CD14-positive monocyte (primary cell): ENCODE results near the gene NDRG4. TPM values are rescaled to one million over a fixed set of nuclear protein-coding genes. Genes with fewer than 3 reads are reported as not detected.

Source experiments
- DNase-seq, 3 donors: peaks; one replicate each; pipeline ENCODE4 v3.0.0-alpha.2; 2011 to 2022
- H2AFZ ChIP-seq: 2 replicates; pipeline ENCODE4 v1.6.0; 2012; ENCODE audit warnings: mild to moderate bottlenecking, low read depth, low read length, inconsistent platforms; ENCODE audit not compliant: insufficient read depth, poor library complexity, severe bottlenecking
- H3K27ac ChIP-seq, 2 donors: 1 replicate in 1 of 2; 2 replicates in 1 of 2; pipeline ENCODE4 v1.5.1; 2012 to 2013; ENCODE audit warnings: low read length in 2 of 2, control low read depth in 1 of 2, inconsistent platforms in 1 of 2, low read depth in 1 of 2, mild to moderate bottlenecking in 1 of 2
- H3K27me3 ChIP-seq, 2 donors: one replicate each; pipeline versions ENCODE4 v1.6.0 to v1.6.1; 2011 to 2013; ENCODE audit warnings: low read length in 2 of 2; ENCODE audit not compliant: control insufficient read depth in 2 of 2, insufficient read depth in 2 of 2
- H3K36me3 ChIP-seq, 2 donors: replicated peaks in 1 of 2; 1 replicate in 1 of 2; 2 replicates in 1 of 2; pipeline versions ENCODE4 v1.5.1 to v1.6.1; 2012 to 2013; ENCODE audit warnings: low read length in 2 of 2, control low read depth in 1 of 2, inconsistent platforms in 1 of 2, mild to moderate bottlenecking in 1 of 2; ENCODE audit not compliant: insufficient read depth in 2 of 2, control insufficient read depth in 1 of 2
- H3K4me1 ChIP-seq, 2 donors: 1 replicate in 1 of 2; 2 replicates in 1 of 2; pipeline versions ENCODE4 v1.5.1 to v1.6.1; 2012 to 2013; ENCODE audit warnings: low read length in 2 of 2, control low read depth in 1 of 2, inconsistent platforms in 1 of 2, mild to moderate bottlenecking in 1 of 2, moderate library complexity in 1 of 2; ENCODE audit not compliant: insufficient read depth in 2 of 2, control insufficient read depth in 1 of 2
- H3K4me2 ChIP-seq: replicated peaks from 2 replicates; pipeline ENCODE3; 2012; ENCODE audit warnings: low read length, moderate library complexity, mild to moderate bottlenecking; ENCODE audit not compliant: poor library complexity, severe bottlenecking; ENCODE audit errors: extremely low read depth
- H3K4me3 ChIP-seq, 3 experiments: fragments of 200-600 bp in 1 of 3; sonication (generic) in 1 of 3; replicated peaks in 1 of 3; 1 replicate in 2 of 3; 2 replicates in 1 of 3; pipeline ENCODE4 v1.5.1; 2011 to 2013; ENCODE audit warnings: low read length in 3 of 3, mild to moderate bottlenecking in 3 of 3, control low read depth in 2 of 3, low read depth in 2 of 3, inconsistent platforms in 1 of 3, moderate library complexity in 1 of 3
- H3K79me2 ChIP-seq: 2 replicates; pipeline ENCODE4 v1.6.0; 2012; ENCODE audit warnings: mild to moderate bottlenecking, control low read depth, inconsistent platforms, low read length, moderate library complexity; ENCODE audit not compliant: insufficient read depth
- H3K9ac ChIP-seq: 2 replicates; pipeline ENCODE4 v1.6.0; 2017; ENCODE audit warnings: low read length, mild to moderate bottlenecking; ENCODE audit not compliant: insufficient read depth, poor library complexity, severe bottlenecking
- H3K9me3 ChIP-seq, 2 donors: replicated peaks in 1 of 2; 1 replicate in 1 of 2; 2 replicates in 1 of 2; pipeline versions ENCODE4 v1.5.1 to v1.6.1; 2012 to 2013; ENCODE audit warnings: low read length in 2 of 2, control low read depth in 1 of 2; ENCODE audit not compliant: control insufficient read depth in 1 of 2, insufficient read depth in 1 of 2
- H4K20me1 ChIP-seq: 2 replicates; pipeline ENCODE4 v1.6.0; 2012; ENCODE audit warnings: mild to moderate bottlenecking, low read length, control low read depth, moderate library complexity; ENCODE audit not compliant: insufficient read depth
- H3K27ac Mint-ChIP-seq, 7 donors: one replicate each; pipeline ENCODE4 v1.8.0; 2020; ENCODE audit warnings: mild to moderate bottlenecking in 7 of 7, mixed read lengths in 7 of 7, moderate library complexity in 6 of 7, inconsistent platforms in 2 of 7
- H3K27me3 Mint-ChIP-seq, 3 donors: one replicate each; pipeline ENCODE4 v1.8.0; 2021 to 2022; ENCODE audit warnings: low read depth in 3 of 3, mild to moderate bottlenecking in 3 of 3, mixed read lengths in 3 of 3, moderate library complexity in 3 of 3, inconsistent platforms in 1 of 3
- H3K36me3 Mint-ChIP-seq, 2 donors: one replicate each; pipeline ENCODE4 v1.8.0; 2020; ENCODE audit warnings: mixed read lengths in 2 of 2, inconsistent platforms in 1 of 2, mild to moderate bottlenecking in 1 of 2
- H3K4me1 Mint-ChIP-seq: one replicate; pipeline ENCODE4 v1.8.0; 2020; ENCODE audit warnings: mild to moderate bottlenecking, mixed read lengths
- H3K4me3 Mint-ChIP-seq, 2 donors: one replicate each; pipeline ENCODE4 v1.8.0; 2020; ENCODE audit warnings: mild to moderate bottlenecking in 2 of 2, mixed read lengths in 2 of 2, moderate library complexity in 1 of 2
- H3K9me3 Mint-ChIP-seq, 7 donors: one replicate each; pipeline ENCODE4 v1.8.0; 2020 to 2022; ENCODE audit warnings: mixed read lengths in 7 of 7, mild to moderate bottlenecking in 6 of 7, moderate library complexity in 6 of 7, inconsistent platforms in 2 of 7
- CTCF ChIP-seq: fragments of 200-600 bp; IDR thresholded peaks from one replicate; pipeline ENCODE4 v1.8.0; 2022; ENCODE audit warnings: antibody characterized with exemption, mild to moderate bottlenecking
- WGBS: methylation state at CpG from one replicate; pipeline ENCODE4 v1.1.5; 2013; ENCODE audit warnings: missing lambda C conversion rate; ENCODE audit not compliant: insufficient coverage; 5-methylcytosine and 5-hydroxymethylcytosine counted together
- intact Hi-C, 2 donors: fragments of 100-400 bp; cut with micrococcal nuclease; formaldehyde crosslinking; loops; one replicate each; pipeline versions ENCODE4 v1.15.0 to v1.15.1; 2023
- polyA plus RNA-seq, 3 donors: library from polyadenylated mRNA; depleted of rRNA in 1 of 3; unstranded in 2 of 3; stranded (reverse) in 1 of 3; fragments of 300-500 nt in 2 of 3; fragments of >200 nt in 1 of 3; fragmentation: Illumina TruSeq in 2 of 3; gene quantifications; 1 replicate in 2 of 3; 2 replicates in 1 of 3; pipeline ENCODE4 v1.2.3, GENCODE V29; 2012 to 2021

The NDRG4 gene
- polyA plus RNA-seq, 3 donors: not detected

GRCh38 chr16:58466396-58466795 is 33.5 kb upstream of the NDRG4 start:
- Histone ChIP-seq H3K9ac (no peak overlapping the region), H3K4me1 (peaks cover 0 to 6% of the 10 kb centered on the region in 2 donors), H3K36me3 (no peaks in the 10 kb centered on the region), H3K4me3 (no peak overlapping the region), H3K4me2 (no peak overlapping the region), H3K27ac (no peak overlapping the region), H4K20me1 (no peaks in the 10 kb centered on the region), H3K9me3 (peaks cover 0 to 11% of the 10 kb centered on the region in 2 donors), H3K79me2 (no peaks in the 10 kb centered on the region), H2AFZ (no peak overlapping the region), H3K27me3 (peaks cover 37 to 52% of the 10 kb centered on the region in 2 donors)
- TF ChIP-seq CTCF: no peak
- Mint-ChIP-seq H3K4me3 (peak overlapping the region in 1 of 2 donors; percentile 56), H3K9me3 (peaks cover 0 to 12% (median 2%) of the 10 kb centered on the region in 7 donors), H3K4me1 (peaks cover 2% of the 10 kb centered on the region), H3K27ac (no peak overlapping the region), H3K36me3 (peaks cover 0 to 2% of the 10 kb centered on the region in 2 donors), H3K27me3 (peaks cover 49 to 82% (median 66%) of the 10 kb centered on the region in 3 donors)
- DNase-seq: no peak
- WGBS: 83% methylated on average over 2 of the region's 3 CpGs
- intact Hi-C loops: no loop called here

DNA sequence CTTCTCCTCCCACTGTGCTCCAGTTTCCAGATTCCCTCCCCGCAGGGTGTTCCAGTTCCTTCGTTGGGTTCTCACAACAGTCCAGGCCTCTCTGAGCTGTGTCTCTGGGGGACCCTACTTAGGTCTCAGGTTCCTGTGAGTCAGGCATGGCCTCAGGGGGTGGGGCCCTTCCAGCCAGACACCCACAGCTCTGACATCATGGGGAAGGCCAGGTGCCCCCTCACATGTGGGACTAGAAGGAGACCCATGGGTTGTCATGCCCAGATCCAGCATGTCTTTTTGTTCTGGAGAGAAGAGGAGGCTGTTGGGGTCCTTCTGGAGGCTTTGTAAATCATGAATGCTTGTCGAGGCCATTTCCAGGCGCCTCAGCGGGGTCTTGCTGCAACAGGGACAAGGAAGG is 32.0 kb upstream of the NDRG4 start:
- intact Hi-C loops: no loop called here
- Histone ChIP-seq H3K27me3 (peaks cover 27 to 40% of the 10 kb centered on the region in 2 donors), H3K9ac (no peak overlapping the region), H3K4me3 (no peak overlapping the region), H3K9me3 (peaks cover 0 to 11% of the 10 kb centered on the region in 2 donors), H3K4me1 (peaks cover 0 to 6% of the 10 kb centered on the region in 2 donors), H2AFZ (no peak overlapping the region), H3K27ac (no peak overlapping the region), H4K20me1 (no peaks in the 10 kb centered on the region), H3K4me2 (no peak overlapping the region), H3K79me2 (no peaks in the 10 kb centered on the region), H3K36me3 (no peaks in the 10 kb centered on the region)
- peaks cover 0 to 9% (median 2%) of the 10 kb centered on the region in 7 donors for H3K9me3 Mint-ChIP-seq
- no peak for DNase-seq
- H3K4me3 Mint-ChIP-seq: no peak overlapping the region
- peaks cover 0 to 2% of the 10 kb centered on the region in 2 donors for H3K36me3 Mint-ChIP-seq
- H3K27ac Mint-ChIP-seq: no peak overlapping the region
- peaks cover 35 to 74% (median 56%) of the 10 kb centered on the region in 3 donors for H3K27me3 Mint-ChIP-seq
- 98% methylated on average over 5 of the region's 5 CpGs for WGBS
- no peak for TF ChIP-seq CTCF
- peaks cover 2% of the 10 kb centered on the region for H3K4me1 Mint-ChIP-seq
